NK-92 (cell line): ENCODE data around the gene PXDN.
"Not testable (repeated sequence)": the region's sequence is repeated elsewhere in the genome, so short reads cannot be mapped to it uniquely, and the experiment has no call there.

Source experiments
- DNase-seq: peaks from one replicate; lab custom pipeline; 2025; ENCODE audit not compliant: unreplicated experiment; lab: John Stamatoyannopoulos, UW

The PXDN gene

GRCh38 chr2:1724351-1724750 is 20.0 kb downstream of the PXDN start:
- DNase-seq, result not testable (repeated sequence)

GRCh38 chr2:1723397-1724042 is 20.8 kb downstream of the PXDN start:
- DNase-seq, result no peak

- DNase-seq, result no peak
Observed at GRCh38 chr2:1722692-1723091, 21.6 kb downstream of the PXDN start.

GRCh38 chr2:1721706-1722646 is 22.3 kb downstream of the PXDN start:
- no peak for DNase-seq

- no peak for DNase-seq
Observed at GRCh38 chr2:1718339-1719220, 25.7 kb downstream of the PXDN start.

- DNase-seq, result no peak
Observed at GRCh38 chr2:1717113-1717512, 27.2 kb downstream of the PXDN start.

- DNase-seq, result no peak
Observed at GRCh38 chr2:1716441-1716840, 27.9 kb downstream of the PXDN start.

- not testable (repeated sequence) for DNase-seq
Observed at GRCh38 chr2:1716014-1716305, 28.4 kb downstream of the PXDN start.

GRCh38 chr2:1715184-1716013 is 28.9 kb downstream of the PXDN start:
- no peak for DNase-seq

GRCh38 chr2:1714291-1715064 is 29.8 kb downstream of the PXDN start:
- no peak for DNase-seq

- DNase-seq, result no peak
Observed at GRCh38 chr2:1713839-1714236, 30.5 kb downstream of the PXDN start.

- no peak for DNase-seq
Observed at GRCh38 chr2:1713142-1713838, 31.0 kb downstream of the PXDN start.

- no peak for DNase-seq
Observed at GRCh38 chr2:1709946-1710560, 34.3 kb downstream of the PXDN start.

- no peak for DNase-seq
Observed at GRCh38 chr2:1709335-1709605, 35.0 kb downstream of the PXDN start.

GRCh38 chr2:1708476-1709334 is 35.6 kb downstream of the PXDN start:
- no peak for DNase-seq

GRCh38 chr2:1707771-1708418 is 36.4 kb downstream of the PXDN start:
- DNase-seq, result no peak

GRCh38 chr2:1706089-1706841 is 38.0 kb downstream of the PXDN start:
- DNase-seq, result not testable (repeated sequence)
